Measurements from ENCODE around the gene MRPL23. TPM values are rescaled to one million over a fixed set of nuclear protein-coding genes. Genes with fewer than 3 reads are reported as not detected.

The MRPL23 gene
- total RNA-seq, 1 experiment from 2014 or later: 98.0 TPM

DNA sequence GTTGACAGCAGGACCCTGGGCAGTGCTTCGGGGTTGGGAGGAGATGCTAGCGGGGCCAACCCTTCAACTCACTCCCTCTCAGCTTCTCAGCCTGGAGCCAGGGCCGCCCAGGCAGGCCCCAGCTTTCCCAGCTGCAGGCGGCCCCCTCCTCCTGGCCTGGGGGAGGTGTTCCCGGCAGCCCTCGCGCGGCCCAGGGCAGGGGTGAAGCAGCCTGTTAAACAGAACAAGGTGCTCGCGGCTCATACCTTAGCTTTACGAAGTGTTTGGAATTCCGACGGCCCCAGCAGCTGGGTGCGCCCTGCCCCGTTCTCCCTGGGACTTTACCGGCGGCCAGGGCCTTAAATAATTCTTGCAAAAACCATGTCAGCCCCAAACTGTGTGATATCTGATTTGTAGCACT is 17.2 kb downstream of the MRPL23 start:
- H3K36me3 Mint-ChIP-seq (ENCODE audit: insufficient read depth, unreplicated experiment): no peaks in the 10 kb centered on the region
- CTCF ChIA-PET: interaction anchor here (1.0 kb wide), 2 partner anchors 15 to 312 kb away, joined by 3 read pairs; no protein-coding TSS in a partner anchor
- POLR2A ChIA-PET: no interaction called here
- H3K9me3 Mint-ChIP-seq (ENCODE audit: unreplicated experiment): no peaks in the 10 kb centered on the region
- no TSS peak for BruUV-seq (replicated peaks)
- H3K27ac Mint-ChIP-seq (ENCODE audit: low read depth, unreplicated experiment): no peak overlapping the region
- H3K4me3 Mint-ChIP-seq (ENCODE audit: unreplicated experiment): no peak overlapping the region
- no peaks in the 10 kb centered on the region for H3K4me1 Mint-ChIP-seq (ENCODE audit: insufficient read depth, unreplicated experiment)
- DNase-seq (ENCODE audit: unreplicated experiment): no peak
- H3K27me3 Mint-ChIP-seq (ENCODE audit: insufficient read depth, unreplicated experiment): no peaks in the 10 kb centered on the region
- intact Hi-C loops (cut with micrococcal nuclease): no loop called here
- TF ChIP-seq, protein P1, sequence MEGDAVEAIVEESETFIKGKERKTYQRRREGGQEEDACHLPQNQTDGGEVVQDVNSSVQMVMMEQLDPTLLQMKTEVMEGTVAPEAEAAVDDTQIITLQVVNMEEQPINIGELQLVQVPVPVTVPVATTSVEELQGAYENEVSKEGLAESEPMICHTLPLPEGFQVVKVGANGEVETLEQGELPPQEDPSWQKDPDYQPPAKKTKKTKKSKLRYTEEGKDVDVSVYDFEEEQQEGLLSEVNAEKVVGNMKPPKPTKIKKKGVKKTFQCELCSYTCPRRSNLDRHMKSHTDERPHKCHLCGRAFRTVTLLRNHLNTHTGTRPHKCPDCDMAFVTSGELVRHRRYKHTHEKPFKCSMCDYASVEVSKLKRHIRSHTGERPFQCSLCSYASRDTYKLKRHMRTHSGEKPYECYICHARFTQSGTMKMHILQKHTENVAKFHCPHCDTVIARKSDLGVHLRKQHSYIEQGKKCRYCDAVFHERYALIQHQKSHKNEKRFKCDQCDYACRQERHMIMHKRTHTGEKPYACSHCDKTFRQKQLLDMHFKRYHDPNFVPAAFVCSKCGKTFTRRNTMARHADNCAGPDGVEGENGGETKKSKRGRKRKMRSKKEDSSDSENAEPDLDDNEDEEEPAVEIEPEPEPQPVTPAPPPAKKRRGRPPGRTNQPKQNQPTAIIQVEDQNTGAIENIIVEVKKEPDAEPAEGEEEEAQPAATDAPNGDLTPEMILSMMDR (IDR thresholded peaks at IDR 0.05; ENCODE audit: unreplicated experiment): no peak

DNA sequence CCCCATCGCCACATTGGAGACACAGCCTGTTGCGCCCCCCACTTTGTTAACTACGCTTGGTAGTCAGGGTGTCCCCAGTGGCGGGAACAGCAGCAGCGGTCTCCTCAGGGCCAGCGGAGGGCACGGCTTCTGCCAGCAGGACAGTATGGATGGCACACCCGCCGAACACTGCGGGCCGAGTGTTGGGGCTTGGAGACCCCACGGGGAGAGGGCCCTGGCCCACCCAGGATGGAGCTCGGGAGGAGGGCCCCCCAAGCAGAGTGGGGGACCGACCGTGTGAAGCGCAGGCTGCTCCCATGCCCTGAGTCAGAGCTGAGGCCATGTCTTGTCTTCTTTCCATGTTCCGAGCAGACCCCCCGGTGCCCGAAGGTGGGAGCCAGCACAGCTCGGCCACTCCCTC is 17.8 kb downstream of the MRPL23 start:
- TF ChIP-seq, protein P1 (IDR thresholded peaks at IDR 0.05; ENCODE audit: unreplicated experiment): no peak
- CTCF ChIA-PET: interaction anchor here (0.8 to 1.0 kb wide), 3 partner anchors 16 to 312 kb away, joined by 3 read pairs; no protein-coding TSS in a partner anchor
- no peaks in the 10 kb centered on the region for H3K4me1 Mint-ChIP-seq (ENCODE audit: insufficient read depth, unreplicated experiment)

DNA sequence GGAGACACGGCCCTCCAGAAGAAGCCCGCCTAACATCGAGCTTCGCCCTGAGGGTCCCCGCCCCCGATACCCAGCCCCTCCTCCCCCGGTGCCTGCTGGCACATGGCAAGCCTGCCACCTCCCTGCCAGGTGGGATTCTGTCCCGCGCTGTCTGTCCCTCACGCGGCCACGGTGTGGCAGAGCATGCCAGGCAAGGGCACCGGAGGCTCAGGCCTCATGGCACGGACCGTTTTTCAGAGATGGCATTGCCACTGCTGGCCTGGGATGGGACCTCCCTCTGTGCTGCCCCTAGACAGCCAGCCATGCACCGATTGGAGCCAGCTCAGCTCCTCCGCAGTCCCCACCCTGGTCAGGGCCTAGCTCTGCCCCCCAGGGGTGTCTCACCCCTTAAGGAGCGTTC is 19.4 kb downstream of the MRPL23 start:
- Mint-ChIP-seq H3K27me3 (ENCODE audit: insufficient read depth, unreplicated experiment) (no peaks in the 10 kb centered on the region), H3K36me3 (ENCODE audit: insufficient read depth, unreplicated experiment) (no peaks in the 10 kb centered on the region), H3K4me1 (ENCODE audit: insufficient read depth, unreplicated experiment) (no peaks in the 10 kb centered on the region), H3K9me3 (ENCODE audit: unreplicated experiment) (no peaks in the 10 kb centered on the region), H3K27ac (ENCODE audit: low read depth, unreplicated experiment) (no peak overlapping the region), H3K4me3 (ENCODE audit: unreplicated experiment) (no peak overlapping the region)
- BruUV-seq (replicated peaks): no TSS peak
- ChIA-PET CTCF (interaction anchor here (1.1 to 1.3 kb wide), 2 partner anchors 10 to 11 kb away, joined by 3 read pairs; no protein-coding TSS in a partner anchor), POLR2A (interaction anchor here (0.5 kb wide), 1 partner anchor 229 kb away, joined by 3 read pairs; no protein-coding TSS in a partner anchor)
- TF ChIP-seq, protein P1 (IDR thresholded peaks at IDR 0.05; ENCODE audit: unreplicated experiment): no peak
- intact Hi-C loops (cut with micrococcal nuclease): no loop called here
- no peak for DNase-seq (ENCODE audit: unreplicated experiment)

More for the DNA sequence above, 17.8 kb downstream of the MRPL23 start:
- H3K36me3 Mint-ChIP-seq (ENCODE audit: insufficient read depth, unreplicated experiment): no peaks in the 10 kb centered on the region
- intact Hi-C loops (cut with micrococcal nuclease): no loop called here
- no peak for DNase-seq (ENCODE audit: unreplicated experiment)
- no peak overlapping the region for H3K27ac Mint-ChIP-seq (ENCODE audit: low read depth, unreplicated experiment)
- no peak overlapping the region for H3K4me3 Mint-ChIP-seq (ENCODE audit: unreplicated experiment)
- POLR2A ChIA-PET: interaction anchor here (0.6 kb wide), 1 partner anchor 123 kb away, joined by 3 read pairs; no protein-coding TSS in a partner anchor
- H3K27me3 Mint-ChIP-seq (ENCODE audit: insufficient read depth, unreplicated experiment): no peaks in the 10 kb centered on the region
- BruUV-seq (replicated peaks): no TSS peak
- no peaks in the 10 kb centered on the region for H3K9me3 Mint-ChIP-seq (ENCODE audit: unreplicated experiment)

DNA sequence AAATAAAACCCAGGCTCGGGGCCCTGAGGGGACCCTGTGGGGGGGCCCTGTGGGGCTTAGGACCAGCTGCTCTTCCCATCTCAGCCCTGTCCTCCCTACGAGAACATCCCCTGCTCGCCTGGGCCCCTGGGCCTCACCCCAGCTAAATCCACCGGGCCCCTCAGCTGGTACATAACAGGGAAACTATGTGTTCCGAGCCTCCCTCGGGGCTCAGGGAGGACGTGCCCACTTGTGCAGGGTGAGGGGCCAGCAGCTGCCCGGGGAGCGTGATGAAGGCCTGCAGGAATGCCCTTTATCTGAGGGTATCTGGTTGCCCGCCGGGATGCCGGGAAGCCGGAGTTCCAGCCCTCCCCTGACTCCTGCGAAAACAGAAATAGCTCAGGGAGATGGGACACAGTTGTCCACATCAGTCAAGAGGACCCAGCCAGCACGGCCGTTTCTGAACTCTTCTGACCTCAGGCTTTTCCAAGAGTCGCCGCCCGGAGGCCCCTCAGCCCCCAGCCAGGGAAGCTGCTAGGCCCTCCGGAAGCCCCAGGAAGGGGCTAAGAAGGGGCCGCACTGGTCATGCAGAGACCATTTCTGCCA is 20.6 kb downstream of the MRPL23 start:
- ChIA-PET POLR2A (interaction anchor here (0.6 kb wide), 1 partner anchor 13 kb away, joined by 3 read pairs; no protein-coding TSS in a partner anchor), CTCF (interaction anchor here (0.8 to 1.3 kb wide), 3 partner anchors 12 to 182 kb away, joined by 3 to 4 read pairs (median 3); no protein-coding TSS in a partner anchor)
- H3K36me3 Mint-ChIP-seq (ENCODE audit: insufficient read depth, unreplicated experiment): no peaks in the 10 kb centered on the region
- no peaks in the 10 kb centered on the region for H3K9me3 Mint-ChIP-seq (ENCODE audit: unreplicated experiment)
- BruUV-seq (replicated peaks): no TSS peak
- no peak overlapping the region for H3K27ac Mint-ChIP-seq (ENCODE audit: low read depth, unreplicated experiment)
- H3K4me3 Mint-ChIP-seq (ENCODE audit: unreplicated experiment): no peak overlapping the region
- no peak for DNase-seq (ENCODE audit: unreplicated experiment)
- intact Hi-C loops (cut with micrococcal nuclease): no loop called here
- TF ChIP-seq, protein P1 (IDR thresholded peaks at IDR 0.05; ENCODE audit: unreplicated experiment): no peak
- H3K27me3 Mint-ChIP-seq (ENCODE audit: insufficient read depth, unreplicated experiment): no peaks in the 10 kb centered on the region
- H3K4me1 Mint-ChIP-seq (ENCODE audit: insufficient read depth, unreplicated experiment): no peaks in the 10 kb centered on the region
